ENCODE results near the gene ABCA13.

GRCh38 chr7:48140001-48140681 lies 31.1 kb upstream of the ABCA13 start:
- TF ChIP-seq CTCF (conservative IDR thresholded peaks at IDR 0.05 in 1 of 2, IDR thresholded peaks at IDR 0.05 in 1 of 2; ENCODE audit: extremely low read depth in 1 of 2, insufficient read depth in 1 of 2, low read depth in 1 of 2, low read length in 2 of 2) (no peak), EZH2 (IDR thresholded peaks at IDR 0.05; ENCODE audit: borderline replicate concordance, low read length) (no peak)
